Middle frontal gyrus (tissue), 1 donor: ENCODE measurements around the gene RPL12.
"Not testable (repeated sequence)": the region's sequence is repeated elsewhere in the genome, so short reads cannot be mapped to it uniquely, and the experiment has no call there.

Source experiments
- DNase-seq: peaks from one replicate; pipeline ENCODE4 v3.0.0-alpha.2; 2015; ENCODE audit warnings: low spot score; ENCODE audit errors: extremely low spot score

RPL12 gene

GRCh38 chr9:127470662-127471061 lies 19.5 kb upstream of the RPL12 start:
- no peak for DNase-seq

GRCh38 chr9:127467621-127468020 lies 16.4 kb upstream of the RPL12 start:
- no peak for DNase-seq

- DNase-seq: not testable (repeated sequence)
Measured at GRCh38 chr9:127466407-127466917, 15.3 kb upstream of the RPL12 start.

- no peak for DNase-seq
Measured at GRCh38 chr9:127463911-127464310, 12.7 kb upstream of the RPL12 start.

- no peak for DNase-seq
Measured at GRCh38 chr9:127463382-127463781, 12.2 kb upstream of the RPL12 start.

GRCh38 chr9:127458921-127459320 lies 7.7 kb upstream of the RPL12 start:
- DNase-seq: no peak

- no peak for DNase-seq
Measured at GRCh38 chr9:127457191-127457878, 6.1 kb upstream of the RPL12 start.

- no peak for DNase-seq
Measured at GRCh38 chr9:127455324-127455992, 4.3 kb upstream of the RPL12 start.

GRCh38 chr9:127452691-127453090 lies 1.5 kb upstream of the RPL12 start:
- DNase-seq: no peak

GRCh38 chr9:127451858-127452656 lies 851 bp upstream of the RPL12 start:
- no peak for DNase-seq

GRCh38 chr9:127451608-127451857 lies 327 bp upstream of the RPL12 start:
- DNase-seq: no peak

GRCh38 chr9:127450243-127450760 lies 904 bp downstream of the RPL12 start:
- DNase-seq: no peak

GRCh38 chr9:127449332-127449966 lies 1.8 kb downstream of the RPL12 start:
- DNase-seq: no peak

- DNase-seq: no peak
Measured at GRCh38 chr9:127448112-127448805, 2.9 kb downstream of the RPL12 start.

GRCh38 chr9:127447416-127448111 lies 3.6 kb downstream of the RPL12 start:
- no peak for DNase-seq

- no peak for DNase-seq
Measured at GRCh38 chr9:127446713-127447415, 4.3 kb downstream of the RPL12 start.

- DNase-seq: no peak
Measured at GRCh38 chr9:127445851-127446712, 5.1 kb downstream of the RPL12 start.

- no peak for DNase-seq
Measured at GRCh38 chr9:127444921-127445850, 6.0 kb downstream of the RPL12 start.
